K562 (cell line): ENCODE results near the gene GALP.

ENCODE experiments used
- CTCF ChIP-seq, 3 experiments: IDR thresholded peaks in 2 of 3; conservative IDR thresholded peaks in 1 of 3; 2 replicates each; pipeline ENCODE4 v1.5.1; 2011 to 2012; ENCODE audit warnings: low read length in 3 of 3, mild to moderate bottlenecking in 3 of 3, control low read depth in 2 of 3, improper control_type of control experiment in 1 of 3, inconsistent platforms in 1 of 3, low read depth in 1 of 3, mixed read lengths in 1 of 3, moderate library complexity in 1 of 3; ENCODE audit not compliant: insufficient read depth in 2 of 3
- EP300 ChIP-seq: IDR thresholded peaks from 2 replicates; pipeline ENCODE4 v1.6.1; 2012; ENCODE audit warnings: low read length, improper control_type of control experiment
- ETV6 ChIP-seq, 3 experiments: fragments of 150-350 bp in 1 of 3; sonication (generic) in 1 of 3; formaldehyde crosslinking in 1 of 3; IDR thresholded peaks; 2 replicates each; pipeline versions ENCODE4 v1.6.1 to v1.8.0; 2014 to 2022; ENCODE audit warnings: borderline replicate concordance in 2 of 3, low read depth in 2 of 3, antibody characterized with exemption in 1 of 3, low read length in 1 of 3, mild to moderate bottlenecking in 1 of 3, missing genetic modification reagents in 1 of 3
- GABPA ChIP-seq: fragments of 200-800 bp; sonication (Bioruptor generic); conservative IDR thresholded peaks from 2 replicates; pipeline ENCODE4 v1.6.1; 2016; ENCODE audit warnings: low read depth, missing genetic modification characterization, missing compliant biosample characterization
- HLTF ChIP-seq: fragments of 450-650 bp; IDR thresholded peaks from 2 replicates; pipeline ENCODE4 v1.6.1; 2016
- MXI1 ChIP-seq: IDR thresholded peaks from 2 replicates; pipeline ENCODE4 v1.6.1; 2011; ENCODE audit warnings: low read depth, mild to moderate bottlenecking, improper control_type of control experiment, low read length
- NCOA6 ChIP-seq: fragments of 450-650 bp; IDR thresholded peaks from 2 replicates; pipeline ENCODE4 v1.6.1; 2017; ENCODE audit warnings: mild to moderate bottlenecking
- POLR2A ChIP-seq: fragments of 450-650 bp; conservative IDR thresholded peaks from 2 replicates; pipeline ENCODE4 v1.6.1; 2016
- RAD21 ChIP-seq, 2 experiments: fragments of 250-450 bp in 1 of 2; fragments of 450-650 bp in 1 of 2; sonication (Bioruptor Pico) in 1 of 2; formaldehyde crosslinking in 1 of 2; IDR thresholded peaks in 1 of 2; conservative IDR thresholded peaks in 1 of 2; 2 replicates each; pipeline versions ENCODE4 v1.4.0 to v1.8.0; 2020 to 2022; ENCODE audit warnings: mild to moderate bottlenecking in 2 of 2, moderate library complexity in 1 of 2
- TBP ChIP-seq: optimal IDR thresholded peaks from 2 replicates; pipeline ENCODE3; 2011; ENCODE audit warnings: low read depth, low read length, improper control_type of control experiment
- TCF7 ChIP-seq: sonication (generic); IDR thresholded peaks from 2 replicates; pipeline ENCODE4 v1.6.1; 2016; ENCODE audit warnings: antibody characterized with exemption, borderline replicate concordance
- XRCC5 ChIP-seq: fragments of 200-400 bp; formaldehyde crosslinking; IDR thresholded peaks from 2 replicates; pipeline ENCODE4 v1.6.1; 2017; ENCODE audit warnings: low read depth, mild to moderate bottlenecking, low read length
- ZNF316 ChIP-seq: fragments of 450-650 bp; IDR thresholded peaks from 2 replicates; pipeline ENCODE4 v1.6.1; 2016

GRCh38 chr19:56136362-56136761 is 39.4 kb upstream of the GALP start:
- TF ChIP-seq RAD21 (CRISPR knock-in tag; conservative IDR thresholded peaks at IDR 0.05 in 1 of 2, IDR thresholded peaks at IDR 0.05 in 1 of 2) (no peak), ETV6 (IDR thresholded peaks at IDR 0.05; ENCODE audit: borderline replicate concordance in 1 of 2, low read depth in 2 of 2, low read length in 1 of 2) (no peak), ETV6 (CRISPR knock-in tag; IDR thresholded peaks at IDR 0.05; ENCODE audit: borderline replicate concordance) (no peak), CTCF (IDR thresholded peaks at IDR 0.05 in 2 of 3, conservative IDR thresholded peaks at IDR 0.05 in 1 of 3; ENCODE audit: insufficient read depth in 2 of 3, low read depth in 1 of 3, low read length in 3 of 3) (no peak), POLR2A (no peak), NCOA6 (no peak), XRCC5 (no peak), GABPA (tag) (no peak), ZNF316 (peak; percentile 59), TBP (no peak), MXI1 (no peak), EP300 (no peak), TCF7 (no peak), HLTF (no peak)
